Measurements from ENCODE around the gene ELL2.

DNA sequence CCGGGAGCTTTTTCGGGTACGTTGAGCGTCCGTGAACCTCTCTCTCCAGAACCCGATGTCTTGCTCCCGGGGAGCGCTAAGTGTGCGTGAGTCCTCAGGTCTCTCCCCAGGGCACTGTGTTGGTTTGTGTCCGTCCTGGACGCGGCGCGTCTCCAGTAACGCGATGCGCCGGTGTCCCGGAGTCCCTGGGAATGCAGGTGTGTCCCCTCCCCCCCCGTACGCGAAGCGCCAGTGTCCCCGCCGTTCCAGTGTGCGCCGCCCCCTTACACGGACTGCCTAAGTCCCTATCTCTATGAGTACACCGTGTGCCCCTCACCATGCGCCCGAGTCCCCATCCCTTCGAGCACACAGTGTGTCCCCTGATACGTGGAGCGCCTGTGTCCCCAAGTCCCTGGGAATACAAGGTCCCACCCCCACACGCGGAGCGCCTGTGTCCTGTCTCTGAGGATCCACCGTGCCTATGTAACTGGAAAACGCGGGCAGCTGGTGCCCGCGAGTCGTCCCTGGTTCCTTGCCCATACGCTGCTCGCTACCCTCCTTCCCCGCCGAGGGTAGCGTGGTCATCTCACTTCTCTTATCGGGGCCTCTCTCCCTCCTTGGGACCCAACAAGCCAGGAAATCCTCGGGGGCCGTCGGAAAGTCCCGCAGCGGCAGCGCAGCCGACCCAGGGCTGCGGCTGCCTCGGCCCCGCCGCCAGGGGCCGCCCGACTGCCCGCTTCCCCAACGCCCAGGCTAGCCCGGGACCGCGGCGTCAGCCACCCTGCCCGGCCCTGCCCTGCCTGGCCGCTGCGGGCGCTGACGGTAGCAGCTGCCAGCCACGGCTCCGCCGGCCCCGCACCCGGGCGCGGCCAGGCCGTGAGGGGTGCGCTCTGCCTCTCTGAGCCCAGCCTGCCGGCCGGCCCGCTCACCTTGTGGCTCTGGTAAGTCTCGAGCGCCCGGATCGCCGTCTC, 709 bp downstream of the ELL2 start:
- TF ChIP-seq GATA2 (IDR thresholded peaks at IDR 0.05; ENCODE audit: low read depth, low read length) (no peak), GATA3 (IDR thresholded peaks at IDR 0.05; ENCODE audit: low read depth, low read length) (no peak)

Measured in SH-SY5Y (cell line).